SK-N-SH (cell line): Measurements from ENCODE around the gene INKA1. TPM values are rescaled to one million over a fixed set of nuclear protein-coding genes. Genes with fewer than 3 reads are reported as not detected.

Experiments
- CTCF ChIA-PET: fragments of 300-600, 350-600 bp; formaldehyde crosslinking; extraction: SDS; loops from one replicate; lab custom pipeline; 2021; lab: Yijun Ruan, JAX
- POLR2A ChIA-PET: fragments of 350-600 bp; sonication (Branson Sonifier 250); formaldehyde crosslinking; extraction: SDS; loops from one replicate; lab custom pipeline; 2020; ENCODE audit warnings: antibody characterized with exemption, inconsistent platforms; lab: Yijun Ruan, JAX
- DNase-seq: peaks from one replicate; pipeline ENCODE4 v3.0.0; 2012
- H2AFZ ChIP-seq: fragments of 200-600 bp; sonication (generic); 2 replicates; pipeline ENCODE4 v1.8.1; 2016; ENCODE audit warnings: antibody characterized with exemption, mild to moderate bottlenecking, low read depth
- H3F3A ChIP-seq: fragments of 200-600 bp; sonication (generic); replicated peaks from 2 replicates; pipeline ENCODE3; 2016; ENCODE audit warnings: antibody characterized with exemption, mild to moderate bottlenecking; ENCODE audit not compliant: insufficient read depth
- H3K27ac ChIP-seq, 2 experiments: fragments of 200-500 bp in 1 of 2; fragments of 200-600 bp in 1 of 2; sonication (Bioruptor generic) in 1 of 2; sonication (generic), shearing (Covaris generic) in 1 of 2; 2 replicates each; pipeline versions ENCODE4 v1.5.1 to v1.6.1; 2014 to 2016; ENCODE audit warnings: low read depth in 2 of 2, inconsistent platforms in 1 of 2, low read length in 1 of 2, mild to moderate bottlenecking in 1 of 2, mixed read lengths in 1 of 2
- H3K27me3 ChIP-seq: fragments of 200-600 bp; sonication (generic), shearing (Covaris generic); 2 replicates; pipeline ENCODE4 v1.6.1; 2016; ENCODE audit warnings: mixed run types; ENCODE audit not compliant: insufficient read depth
- H3K36me3 ChIP-seq, 2 experiments: fragments of 200-500 bp in 1 of 2; fragments of 200-600 bp in 1 of 2; sonication (Bioruptor generic) in 1 of 2; sonication (generic) in 1 of 2; replicated peaks in 1 of 2; 2 replicates each; pipeline versions ENCODE3 to v1.5.1; 2014 to 2016; ENCODE audit warnings: low read length in 1 of 2, mild to moderate bottlenecking in 1 of 2; ENCODE audit not compliant: insufficient read depth in 2 of 2, control insufficient read depth in 1 of 2
- H3K4me1 ChIP-seq, 2 experiments: fragments of 200-500 bp in 1 of 2; fragments of 200-600 bp in 1 of 2; sonication (Bioruptor generic) in 1 of 2; sonication (generic), shearing (Covaris generic) in 1 of 2; 2 replicates each; pipeline versions ENCODE4 v1.5.1 to v1.6.1; 2014 to 2016; ENCODE audit warnings: low read depth in 1 of 2, low read length in 1 of 2, mixed run types in 1 of 2; ENCODE audit not compliant: insufficient read depth in 2 of 2, control insufficient read depth in 1 of 2
- H3K4me2 ChIP-seq: fragments of 200-600 bp; sonication (generic), shearing (Covaris generic); 2 replicates; pipeline ENCODE4 v1.6.1; 2017; ENCODE audit warnings: mixed run types
- H3K4me3 ChIP-seq, 2 experiments: fragments of 200-500 bp in 1 of 2; fragments of 200-600 bp in 1 of 2; sonication (Bioruptor generic) in 1 of 2; sonication (generic), shearing (Covaris generic) in 1 of 2; 2 replicates each; pipeline versions ENCODE4 v1.5.1 to v1.8.1; 2014 to 2016; ENCODE audit warnings: low read depth in 2 of 2, inconsistent platforms in 1 of 2, low read length in 1 of 2, mild to moderate bottlenecking in 1 of 2, mixed read lengths in 1 of 2, moderate library complexity in 1 of 2
- H3K79me2 ChIP-seq: fragments of 200-600 bp; sonication (generic); 2 replicates; pipeline ENCODE4 v1.8.1; 2017; ENCODE audit warnings: mild to moderate bottlenecking; ENCODE audit not compliant: insufficient read depth
- H3K9ac ChIP-seq: fragments of 200-600 bp; sonication (generic); 2 replicates; pipeline ENCODE4 v1.6.1; 2017; ENCODE audit warnings: mixed run types
- H3K9me2 ChIP-seq: fragments of 200-600 bp; sonication (generic); 2 replicates; pipeline ENCODE4 v1.6.1; 2017; ENCODE audit warnings: mixed run types
- H3K9me3 ChIP-seq: fragments of 200-600 bp; sonication (generic); 2 replicates; pipeline ENCODE4 v1.6.1; 2017; ENCODE audit warnings: mixed run types, mild to moderate bottlenecking, moderate library complexity
- H4K20me1 ChIP-seq: fragments of 200-600 bp; sonication (generic); 2 replicates; pipeline ENCODE4 v1.6.1; 2017; ENCODE audit warnings: mild to moderate bottlenecking, mixed run types; ENCODE audit not compliant: insufficient read depth
- EZH2phosphoT487 ChIP-seq: fragments of 200-600 bp; sonication (generic); IDR thresholded peaks from 2 replicates; pipeline ENCODE4 v1.6.1; 2017; ENCODE audit warnings: low read depth, mixed run types, mild to moderate bottlenecking, antibody characterized with exemption, moderate library complexity, borderline replicate concordance
- FOSL2 ChIP-seq: IDR thresholded peaks from 2 replicates; pipeline ENCODE4 v1.4.0; 2012; ENCODE audit warnings: low read depth, mild to moderate bottlenecking, moderate library complexity, borderline replicate concordance
- FOXM1 ChIP-seq: IDR thresholded peaks from 2 replicates; pipeline ENCODE4 v1.4.0; 2012; ENCODE audit warnings: low read depth, mild to moderate bottlenecking
- GATA2 ChIP-seq: sonication (generic); formaldehyde crosslinking; IDR thresholded peaks from 2 replicates; pipeline ENCODE4 v1.5.0; 2020; ENCODE audit warnings: mild to moderate bottlenecking, missing genetic modification reagents
- JUND ChIP-seq: IDR thresholded peaks from 2 replicates; pipeline ENCODE4 v1.4.0; 2012
- NRF1 ChIP-seq: IDR thresholded peaks from 2 replicates; pipeline ENCODE4 v1.6.1; 2012; ENCODE audit warnings: low read depth, mild to moderate bottlenecking, low read length
- RCOR1 ChIP-seq: fragments of 150-350 bp; IDR thresholded peaks from 2 replicates; pipeline ENCODE4 v1.6.1; 2017; ENCODE audit warnings: antibody characterized with exemption, low read length
- RFX5 ChIP-seq: IDR thresholded peaks from 2 replicates; pipeline ENCODE4 v1.6.1; 2012; ENCODE audit warnings: mild to moderate bottlenecking, improper control_type of control experiment, low read length
- TCF12 ChIP-seq: IDR thresholded peaks from 2 replicates; pipeline ENCODE4 v1.4.0; 2012
- TEAD4 ChIP-seq: IDR thresholded peaks from 2 replicates; pipeline ENCODE4 v1.4.0; 2012; ENCODE audit warnings: mild to moderate bottlenecking, borderline replicate concordance; ENCODE audit not compliant: insufficient read depth
- WGBS: methylation state at CpG from one replicate; pipeline ENCODE4 v1.1.6; 2017; ENCODE audit warnings: low lambda C conversion rate; 5-methylcytosine and 5-hydroxymethylcytosine counted together
- polyA plus RNA-seq, 3 experiments: library from polyadenylated mRNA; depleted of rRNA; stranded (reverse); fragments of >200 nt; gene quantifications; 2 replicates each; pipeline ENCODE4 v1.2.3, GENCODE V29; 2012
- TF ChIP-seq, protein P1 (sequence below): IDR thresholded peaks from 2 replicates; pipeline ENCODE4; 2012
- TF ChIP-seq, protein P2 (sequence below): fragments of 150-350 bp; IDR thresholded peaks from 2 replicates; pipeline ENCODE4 v1.6.1; 2017; ENCODE audit warnings: antibody characterized with exemption, low read length, low read depth, borderline replicate concordance
- TF ChIP-seq, protein P3 (sequence below): fragments of 150-350 bp; IDR thresholded peaks from 2 replicates; pipeline ENCODE4 v1.6.1; 2016; ENCODE audit warnings: mild to moderate bottlenecking, low read depth, low read length

The INKA1 gene
- polyA plus RNA-seq, 1 of the 3 experiments (the other 2 are of a cell fraction): 3.4 TPM

DNA sequence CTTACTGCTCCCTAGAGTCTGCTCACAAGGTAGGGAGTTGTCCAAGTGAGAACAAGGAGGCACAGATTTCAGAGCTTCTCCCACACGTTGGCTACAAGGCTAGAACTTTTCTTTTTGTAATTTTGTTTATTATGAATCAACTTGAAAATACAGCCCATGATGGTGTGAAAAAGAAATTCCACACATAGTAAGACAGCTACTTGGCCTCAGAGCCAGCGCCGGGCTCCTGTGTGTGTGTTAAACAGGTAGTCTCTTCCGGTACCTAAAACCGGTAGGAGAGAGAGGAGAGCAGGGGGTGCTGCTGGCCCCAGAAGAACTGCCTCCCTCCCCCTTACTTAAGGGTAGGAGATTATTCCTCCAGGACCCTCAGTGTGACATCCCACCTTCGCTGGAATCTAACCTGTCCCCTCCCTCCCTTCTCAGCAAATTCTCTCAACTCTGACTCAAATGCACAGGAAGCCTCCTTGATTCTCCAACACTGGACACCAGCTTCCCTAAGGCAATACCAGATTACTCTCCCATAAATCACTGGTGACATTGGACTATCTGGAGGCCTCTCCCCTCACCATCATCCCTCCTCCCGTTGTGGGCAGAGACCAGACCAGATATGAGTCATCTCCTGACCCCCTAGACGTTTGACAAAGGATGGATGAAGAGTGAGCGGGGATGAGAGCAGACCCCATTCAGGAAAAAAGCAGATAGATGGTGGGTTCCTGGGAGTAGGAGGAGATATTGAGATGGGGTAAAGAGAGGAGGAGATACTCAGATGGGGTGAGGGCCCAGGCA is 12.2 kb upstream of the INKA1 start:
- H3K27me3 ChIP-seq: no peaks in the 10 kb centered on the region
- no peak overlapping the region for H3K4me2 ChIP-seq
- ChIA-PET POLR2A (no interaction called here), CTCF (interaction anchor here (1.5 to 2.7 kb wide), 2 partner anchors 12 to 48 kb away, joined by 4 to 10 read pairs; partner anchors contain the start of gene INKA1)
- H3K27ac ChIP-seq: no peak overlapping the region
- H3K4me3 ChIP-seq: no peak overlapping the region
- DNase-seq: peak; percentile 41
- H3K9me3 ChIP-seq: no peaks in the 10 kb centered on the region
- TF ChIP-seq FOSL2: no peak
- TF ChIP-seq, protein P1, sequence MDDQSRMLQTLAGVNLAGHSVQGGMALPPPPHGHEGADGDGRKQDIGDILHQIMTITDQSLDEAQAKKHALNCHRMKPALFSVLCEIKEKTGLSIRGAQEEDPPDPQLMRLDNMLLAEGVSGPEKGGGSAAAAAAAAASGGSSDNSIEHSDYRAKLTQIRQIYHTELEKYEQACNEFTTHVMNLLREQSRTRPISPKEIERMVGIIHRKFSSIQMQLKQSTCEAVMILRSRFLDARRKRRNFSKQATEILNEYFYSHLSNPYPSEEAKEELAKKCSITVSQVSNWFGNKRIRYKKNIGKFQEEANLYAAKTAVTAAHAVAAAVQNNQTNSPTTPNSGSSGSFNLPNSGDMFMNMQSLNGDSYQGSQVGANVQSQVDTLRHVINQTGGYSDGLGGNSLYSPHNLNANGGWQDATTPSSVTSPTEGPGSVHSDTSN: peak; percentile 62
- TF ChIP-seq, all 33 proteins: peak for 1
- Histone ChIP-seq H4K20me1 (no peaks in the 10 kb centered on the region), H3K36me3 (no peaks in the 10 kb centered on the region), H3F3A (no peaks in the 10 kb centered on the region), H3K9ac (no peak overlapping the region), H3K4me1 (peaks cover 0 to 6% of the 10 kb centered on the region in 2 experiments; a peak in 1 of 4 replicates), H3K79me2 (peaks cover 5% of the 10 kb centered on the region), H3K9me2 (no peaks in the 10 kb centered on the region), H2AFZ (no peak overlapping the region)
- 62% methylated on average over 9 of the region's 9 CpGs for WGBS

DNA sequence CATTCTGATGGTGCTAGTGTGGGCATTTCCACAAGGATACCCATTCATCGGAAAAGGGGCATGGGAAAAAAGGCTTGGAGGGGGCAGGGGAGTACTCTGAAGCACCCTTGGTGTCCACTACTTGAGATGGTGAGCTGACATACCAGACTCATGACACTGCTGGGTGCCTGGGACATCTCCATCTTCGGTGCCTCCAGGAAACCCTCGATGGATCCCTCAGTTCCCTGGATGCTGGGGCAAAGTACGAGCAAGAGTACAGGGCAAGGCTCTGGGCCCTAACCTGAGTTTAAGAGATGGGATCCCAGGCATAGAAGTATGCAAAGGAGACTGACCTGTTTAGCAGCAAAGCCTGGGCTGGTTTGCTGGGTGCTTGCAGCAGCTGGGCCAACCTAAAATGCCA is 11.5 kb upstream of the INKA1 start:
- CTCF ChIA-PET: interaction anchor here (2.7 kb wide), 1 partner anchor 11 kb away, joined by 10 read pairs; the partner anchor contains the start of gene INKA1
- POLR2A ChIA-PET: no interaction called here
- Histone ChIP-seq H3K9ac (no peak overlapping the region), H3K9me2 (no peaks in the 10 kb centered on the region), H3K9me3 (no peaks in the 10 kb centered on the region), H3K4me2 (no peak overlapping the region), H3K27ac (no peak overlapping the region), H3K79me2 (no peaks in the 10 kb centered on the region), H4K20me1 (no peaks in the 10 kb centered on the region), H2AFZ (no peak overlapping the region), H3K4me3 (no peak overlapping the region), H3K4me1 (peaks cover 0 to 6% of the 10 kb centered on the region in 2 experiments; a peak in 1 of 4 replicates), H3K36me3 (no peaks in the 10 kb centered on the region), H3K27me3 (no peaks in the 10 kb centered on the region), H3F3A (no peaks in the 10 kb centered on the region)
- WGBS: 75% methylated on average over 4 of the region's 4 CpGs
- DNase-seq: peak; percentile 10
- TF ChIP-seq RFX5 (no peak), EZH2phosphoT487 (no peak), FOXM1 (no peak), GATA2 (CRISPR knock-in tag) (no peak), TCF12 (no peak), JUND (no peak), NRF1 (no peak), TEAD4 (no peak), RCOR1 (no peak)
- TF ChIP-seq, protein P1: no peak
- TF ChIP-seq, protein P2, sequence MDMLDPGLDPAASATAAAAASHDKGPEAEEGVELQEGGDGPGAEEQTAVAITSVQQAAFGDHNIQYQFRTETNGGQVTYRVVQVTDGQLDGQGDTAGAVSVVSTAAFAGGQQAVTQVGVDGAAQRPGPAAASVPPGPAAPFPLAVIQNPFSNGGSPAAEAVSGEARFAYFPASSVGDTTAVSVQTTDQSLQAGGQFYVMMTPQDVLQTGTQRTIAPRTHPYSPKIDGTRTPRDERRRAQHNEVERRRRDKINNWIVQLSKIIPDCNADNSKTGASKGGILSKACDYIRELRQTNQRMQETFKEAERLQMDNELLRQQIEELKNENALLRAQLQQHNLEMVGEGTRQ: no peak
- TF ChIP-seq, protein P3, sequence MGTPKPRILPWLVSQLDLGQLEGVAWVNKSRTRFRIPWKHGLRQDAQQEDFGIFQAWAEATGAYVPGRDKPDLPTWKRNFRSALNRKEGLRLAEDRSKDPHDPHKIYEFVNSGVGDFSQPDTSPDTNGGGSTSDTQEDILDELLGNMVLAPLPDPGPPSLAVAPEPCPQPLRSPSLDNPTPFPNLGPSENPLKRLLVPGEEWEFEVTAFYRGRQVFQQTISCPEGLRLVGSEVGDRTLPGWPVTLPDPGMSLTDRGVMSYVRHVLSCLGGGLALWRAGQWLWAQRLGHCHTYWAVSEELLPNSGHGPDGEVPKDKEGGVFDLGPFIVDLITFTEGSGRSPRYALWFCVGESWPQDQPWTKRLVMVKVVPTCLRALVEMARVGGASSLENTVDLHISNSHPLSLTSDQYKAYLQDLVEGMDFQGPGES: no peak
